Osteocyte (in vitro differentiated cells): ENCODE measurements around the gene RMI2. TPM values are rescaled to one million over a fixed set of nuclear protein-coding genes. Genes with fewer than 3 reads are reported as not detected.

Experiments used
- DNase-seq: peaks from one replicate; pipeline ENCODE4 v3.0.0; 2021; ENCODE audit warnings: mixed read lengths; ENCODE audit not compliant: unreplicated experiment; ENCODE audit errors: extremely low spot score
- H3K27ac Mint-ChIP-seq: one replicate; pipeline ENCODE4 v1.8.0; 2021; ENCODE audit warnings: mild to moderate bottlenecking, mixed read lengths; ENCODE audit not compliant: unreplicated experiment
- H3K27me3 Mint-ChIP-seq: one replicate; pipeline ENCODE4 v1.8.0; 2021; ENCODE audit warnings: mixed read lengths; ENCODE audit not compliant: unreplicated experiment
- H3K36me3 Mint-ChIP-seq: one replicate; pipeline ENCODE4 v1.8.0; 2021; ENCODE audit warnings: mixed read lengths; ENCODE audit not compliant: unreplicated experiment
- H3K4me1 Mint-ChIP-seq: one replicate; pipeline ENCODE4 v1.8.0; 2021; ENCODE audit warnings: mixed read lengths; ENCODE audit not compliant: unreplicated experiment
- H3K4me3 Mint-ChIP-seq: one replicate; pipeline ENCODE4 v1.8.0; 2021; ENCODE audit warnings: mild to moderate bottlenecking, moderate library complexity, mixed read lengths; ENCODE audit not compliant: unreplicated experiment
- H3K9me3 Mint-ChIP-seq: one replicate; pipeline ENCODE4 v1.8.0; 2021; ENCODE audit warnings: mixed read lengths; ENCODE audit not compliant: unreplicated experiment
- CTCF ChIP-seq: fragments of 200-600 bp; sonication (generic); IDR thresholded peaks from 2 replicates; pipeline ENCODE4 v1.5.0; 2021; ENCODE audit warnings: antibody characterized with exemption, mild to moderate bottlenecking, moderate library complexity
- total RNA-seq: library from RNA; stranded (reverse); gene quantifications from 2 replicates; pipeline ENCODE4 v1.2.1, GENCODE V29; 2021

RMI2 gene
- total RNA-seq, 1 donor from 2014 or later, result 4.1 TPM

DNA sequence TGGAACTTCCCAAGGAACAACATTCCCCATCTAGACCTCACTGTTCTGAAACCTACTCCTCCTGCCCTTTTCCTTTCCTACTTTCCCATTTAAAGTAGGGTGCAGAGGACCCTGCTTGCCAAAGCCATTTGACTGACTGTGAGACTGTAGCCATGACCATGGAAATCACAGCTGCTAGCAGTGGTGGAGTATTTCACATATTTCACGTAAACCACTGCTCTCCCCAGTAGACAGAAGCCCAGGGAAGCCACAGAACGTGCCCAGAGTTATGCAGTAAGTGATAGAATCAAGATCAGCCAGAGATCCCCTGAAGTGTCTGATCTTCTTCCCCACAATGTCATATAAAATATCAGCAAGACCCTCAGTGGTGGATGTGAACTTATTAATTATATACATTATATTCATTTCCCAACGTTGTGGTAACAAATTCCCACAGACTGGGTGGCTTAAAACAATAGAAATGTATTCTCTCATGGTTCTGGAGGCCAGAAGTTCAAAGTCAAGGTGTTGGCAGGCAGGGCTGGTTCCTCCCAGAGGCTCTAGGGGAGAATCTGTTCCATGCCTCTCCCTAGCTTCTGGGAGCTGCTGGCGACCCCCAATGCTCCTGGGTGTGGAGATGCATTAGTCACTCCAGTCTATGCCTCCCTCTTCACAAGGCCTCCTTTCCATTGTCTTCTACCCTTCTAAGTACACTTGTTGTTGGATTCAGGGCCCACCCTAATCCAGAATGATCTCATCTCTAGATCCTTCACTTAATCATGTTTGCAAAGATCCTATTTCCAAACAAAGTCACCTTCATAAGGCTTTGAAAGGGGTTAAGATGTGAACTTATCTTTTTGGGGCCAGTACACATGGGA, 43.4 kb upstream of the RMI2 start:
- no peak overlapping the region for H3K4me3 Mint-ChIP-seq
- H3K4me1 Mint-ChIP-seq, result peaks cover 21% of the 10 kb centered on the region
- TF ChIP-seq CTCF, result no peak
- H3K36me3 Mint-ChIP-seq, result no peaks in the 10 kb centered on the region
- no peaks in the 10 kb centered on the region for H3K27me3 Mint-ChIP-seq
- DNase-seq, result no peak
- H3K9me3 Mint-ChIP-seq, result no peaks in the 10 kb centered on the region
- H3K27ac Mint-ChIP-seq, result no peak overlapping the region

DNA sequence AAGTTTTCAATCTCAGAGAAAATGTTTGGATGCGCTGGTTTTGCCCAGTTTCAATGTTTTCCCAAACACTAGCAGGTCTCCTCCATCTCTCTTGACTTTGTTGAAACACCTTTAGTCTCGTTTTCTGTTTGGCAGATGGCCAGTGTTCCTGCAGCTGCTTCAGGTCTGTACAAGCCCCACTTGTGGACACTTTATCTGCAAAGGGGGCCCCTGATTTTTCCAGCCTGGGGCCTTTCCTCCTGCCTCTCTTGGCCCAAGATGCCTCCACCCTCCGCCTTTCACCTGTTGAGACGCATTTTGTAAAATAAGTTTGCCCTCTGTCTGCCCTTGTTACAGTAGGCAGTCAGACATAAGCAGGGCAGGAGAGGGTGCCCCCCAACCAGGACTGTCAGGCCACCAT, 42.3 kb upstream of the RMI2 start:
- no peak overlapping the region for H3K27ac Mint-ChIP-seq
- no peaks in the 10 kb centered on the region for H3K36me3 Mint-ChIP-seq
- H3K4me3 Mint-ChIP-seq, result no peak overlapping the region
- H3K27me3 Mint-ChIP-seq, result no peaks in the 10 kb centered on the region
- no peak for DNase-seq
- H3K4me1 Mint-ChIP-seq, result peaks cover 10% of the 10 kb centered on the region
- no peaks in the 10 kb centered on the region for H3K9me3 Mint-ChIP-seq
- no peak for TF ChIP-seq CTCF

DNA sequence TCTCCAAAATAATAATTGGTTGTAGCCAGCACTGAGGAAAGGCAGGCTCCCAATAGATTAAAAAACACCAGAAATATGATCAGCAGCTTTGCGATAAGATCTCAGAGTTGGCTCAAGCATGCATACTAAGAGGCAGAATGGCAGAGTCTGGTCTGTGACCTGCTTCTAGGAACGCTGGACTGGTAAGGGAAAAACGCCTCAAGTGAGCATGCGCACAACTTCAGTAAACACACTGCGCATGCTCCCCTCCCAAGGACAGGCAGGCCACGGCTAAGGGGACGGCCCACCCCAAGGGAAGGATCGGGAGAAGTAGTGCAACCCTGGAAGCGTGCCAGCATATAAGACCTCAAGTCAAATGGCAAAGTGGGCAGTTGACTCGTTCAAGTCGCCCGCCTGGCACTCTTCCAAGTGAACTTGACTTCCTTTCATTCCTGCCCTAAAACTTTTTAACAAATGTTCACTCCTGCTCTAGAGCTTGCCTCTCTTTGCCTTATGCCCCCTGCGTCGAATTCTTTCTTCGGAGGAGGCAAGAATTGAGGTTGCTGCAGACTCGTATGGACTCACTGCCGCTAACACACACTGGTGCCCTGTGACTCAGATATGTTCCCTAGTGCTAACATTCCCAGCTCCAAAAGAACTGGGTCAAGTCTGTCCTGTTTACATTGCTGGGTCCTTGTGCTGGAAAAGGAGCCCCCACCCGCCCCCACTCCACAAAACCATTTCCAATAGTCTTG, 41.7 kb upstream of the RMI2 start:
- H3K9me3 Mint-ChIP-seq, result no peaks in the 10 kb centered on the region
- no peaks in the 10 kb centered on the region for H3K27me3 Mint-ChIP-seq
- no peak overlapping the region for H3K4me3 Mint-ChIP-seq
- H3K27ac Mint-ChIP-seq, result no peak overlapping the region
- DNase-seq, result no peak
- H3K4me1 Mint-ChIP-seq, result peaks cover 10% of the 10 kb centered on the region
- H3K36me3 Mint-ChIP-seq, result no peaks in the 10 kb centered on the region
- no peak for TF ChIP-seq CTCF

DNA sequence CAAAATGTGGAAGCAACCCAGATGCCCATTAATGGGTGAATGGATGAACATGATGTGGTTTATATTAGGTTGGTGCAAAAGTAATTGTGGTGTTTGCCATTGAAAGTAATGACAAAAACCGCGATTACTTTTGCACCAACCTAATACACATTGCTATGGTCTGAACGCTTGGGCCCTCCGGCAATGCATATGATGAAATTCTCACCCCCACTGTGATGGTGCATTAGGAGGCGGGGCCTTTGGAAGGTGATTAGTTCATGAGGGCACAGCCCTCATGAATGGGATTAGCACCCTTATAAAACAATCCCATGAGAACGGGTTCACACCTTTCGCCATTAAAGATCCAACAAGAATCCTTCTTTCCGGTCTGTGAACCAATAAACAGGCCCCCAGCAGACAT, 38.9 kb upstream of the RMI2 start:
- no peak for DNase-seq
- Mint-ChIP-seq H3K4me1 (peaks cover 14% of the 10 kb centered on the region), H3K27me3 (no peaks in the 10 kb centered on the region), H3K27ac (no peak overlapping the region), H3K36me3 (no peaks in the 10 kb centered on the region), H3K9me3 (no peaks in the 10 kb centered on the region), H3K4me3 (no peak overlapping the region)
- no peak for TF ChIP-seq CTCF

DNA sequence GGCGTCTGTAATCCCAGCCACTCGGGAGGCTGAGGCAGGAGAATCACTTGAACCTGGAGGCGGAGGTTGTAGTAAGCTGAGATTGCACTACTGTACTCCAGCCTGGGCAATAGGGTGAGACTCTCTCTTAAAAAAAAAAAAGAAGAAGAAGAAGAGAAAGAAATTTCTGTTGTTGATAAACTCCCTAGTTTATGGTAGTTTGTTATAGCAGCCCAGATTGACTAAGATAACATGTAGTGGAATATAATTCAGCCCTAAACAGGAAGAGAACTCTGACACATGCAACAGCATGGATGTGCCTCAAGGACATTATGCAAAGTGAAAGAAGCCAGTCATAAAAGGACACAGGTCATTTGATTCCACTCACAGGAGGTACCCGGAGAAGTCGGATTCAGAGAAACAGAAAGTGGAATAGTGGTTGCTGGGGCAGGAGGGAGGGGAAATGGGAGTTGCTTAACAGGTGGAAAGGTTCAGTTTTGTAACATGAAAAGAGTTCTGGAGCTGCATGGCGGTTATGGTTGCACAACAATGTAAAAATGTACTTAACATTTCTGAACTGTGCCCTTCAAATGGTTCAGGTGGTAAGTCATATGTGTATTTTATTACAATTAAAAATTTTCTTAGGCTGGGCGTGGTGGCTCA, 38.1 kb upstream of the RMI2 start:
- no peak overlapping the region for H3K27ac Mint-ChIP-seq
- no peak for DNase-seq
- H3K4me1 Mint-ChIP-seq, result peaks cover 17% of the 10 kb centered on the region
- no peak for TF ChIP-seq CTCF
- no peak overlapping the region for H3K4me3 Mint-ChIP-seq
- no peaks in the 10 kb centered on the region for H3K36me3 Mint-ChIP-seq
- no peaks in the 10 kb centered on the region for H3K9me3 Mint-ChIP-seq
- H3K27me3 Mint-ChIP-seq, result no peaks in the 10 kb centered on the region
